Prostate gland (tissue), 2 donors: ENCODE measurements around the gene ZNRF3.
"Not testable (repeated sequence)": the region's sequence is repeated elsewhere in the genome, so short reads cannot be mapped to it uniquely, and the experiment has no call there.

Experiments
- POLR2A ChIP-seq: fragments of 450-650 bp; IDR thresholded peaks from one replicate; pipeline ENCODE4 v1.6.1; 2016; ENCODE audit warnings: antibody characterized with exemption, mild to moderate bottlenecking
- POLR2AphosphoS5 ChIP-seq: sonication (generic); formaldehyde crosslinking; IDR thresholded peaks from one replicate; pipeline ENCODE4 v1.6.1; 2017; ENCODE audit warnings: antibody characterized with exemption
- TF ChIP-seq, protein P1 (sequence below), 4 experiments: fragments of 200-600 bp in 2 of 4; fragments of 450-650 bp in 2 of 4; sonication (generic) in 2 of 4; IDR thresholded peaks; 1 replicate in 3 of 4; 2 replicates in 1 of 4; pipeline ENCODE4 v1.5.1; 2016 to 2019; ENCODE audit warnings: antibody characterized with exemption in 4 of 4, mild to moderate bottlenecking in 2 of 4, moderate library complexity in 2 of 4

DNA sequence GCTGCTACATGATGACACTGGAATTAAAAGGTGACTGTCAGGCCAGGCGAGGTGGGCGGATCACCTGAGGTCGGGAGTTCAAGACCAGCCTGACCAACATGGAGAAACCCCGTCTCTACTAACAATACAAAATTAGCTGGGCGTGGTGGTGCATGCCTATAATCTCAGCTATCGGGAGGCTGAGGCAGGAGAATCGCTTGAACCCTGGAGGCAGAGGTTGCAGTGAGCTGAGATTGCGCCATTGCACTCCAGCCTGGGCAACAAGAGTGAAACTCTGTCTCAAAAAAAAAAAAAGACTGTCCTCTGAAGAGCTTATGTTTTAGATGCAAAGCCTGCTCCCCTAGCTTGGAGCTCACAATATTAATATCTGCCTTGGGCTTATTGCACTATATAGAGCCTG lies 122.4 kb downstream of the ZNRF3 start:
- TF ChIP-seq, protein P1, sequence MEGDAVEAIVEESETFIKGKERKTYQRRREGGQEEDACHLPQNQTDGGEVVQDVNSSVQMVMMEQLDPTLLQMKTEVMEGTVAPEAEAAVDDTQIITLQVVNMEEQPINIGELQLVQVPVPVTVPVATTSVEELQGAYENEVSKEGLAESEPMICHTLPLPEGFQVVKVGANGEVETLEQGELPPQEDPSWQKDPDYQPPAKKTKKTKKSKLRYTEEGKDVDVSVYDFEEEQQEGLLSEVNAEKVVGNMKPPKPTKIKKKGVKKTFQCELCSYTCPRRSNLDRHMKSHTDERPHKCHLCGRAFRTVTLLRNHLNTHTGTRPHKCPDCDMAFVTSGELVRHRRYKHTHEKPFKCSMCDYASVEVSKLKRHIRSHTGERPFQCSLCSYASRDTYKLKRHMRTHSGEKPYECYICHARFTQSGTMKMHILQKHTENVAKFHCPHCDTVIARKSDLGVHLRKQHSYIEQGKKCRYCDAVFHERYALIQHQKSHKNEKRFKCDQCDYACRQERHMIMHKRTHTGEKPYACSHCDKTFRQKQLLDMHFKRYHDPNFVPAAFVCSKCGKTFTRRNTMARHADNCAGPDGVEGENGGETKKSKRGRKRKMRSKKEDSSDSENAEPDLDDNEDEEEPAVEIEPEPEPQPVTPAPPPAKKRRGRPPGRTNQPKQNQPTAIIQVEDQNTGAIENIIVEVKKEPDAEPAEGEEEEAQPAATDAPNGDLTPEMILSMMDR (IDR thresholded peaks at IDR 0.05), result not testable (repeated sequence)
- TF ChIP-seq POLR2A, POLR2AphosphoS5: not testable (repeated sequence)
